HUES6 (cell line): ENCODE results near the gene VARS2.
"Not testable (repeated sequence)": the region's sequence is repeated elsewhere in the genome, so short reads cannot be mapped to it uniquely, and the experiment has no call there.

Experiments used
- H3K27ac ChIP-seq: 2 replicates; pipeline ENCODE4 v1.7.0; 2013; ENCODE audit warnings: low read depth, mild to moderate bottlenecking, low read length, inconsistent platforms
- H3K27me3 ChIP-seq: 2 replicates; pipeline ENCODE4 v1.6.1; 2013; ENCODE audit warnings: low read length; ENCODE audit not compliant: control insufficient read depth, insufficient read depth
- H3K36me3 ChIP-seq: 2 replicates; pipeline ENCODE4 v1.6.1; 2013; ENCODE audit warnings: low read length; ENCODE audit not compliant: control insufficient read depth, insufficient read depth
- H3K4me1 ChIP-seq: 2 replicates; pipeline ENCODE4 v1.6.1; 2013; ENCODE audit warnings: low read length; ENCODE audit not compliant: control insufficient read depth, insufficient read depth
- H3K4me3 ChIP-seq: 2 replicates; pipeline ENCODE4 v1.5.1; 2013; ENCODE audit warnings: low read depth, low read length
- H3K9ac ChIP-seq: one replicate; pipeline ENCODE4 v1.6.1; 2013; ENCODE audit warnings: mild to moderate bottlenecking, low read length
- H3K9me3 ChIP-seq: 2 replicates; pipeline ENCODE4 v1.6.1; 2013; ENCODE audit warnings: low read depth, low read length; ENCODE audit not compliant: control insufficient read depth, insufficient read depth

Gene VARS2

GRCh38 chr6:30902709-30903108 lies 11.3 kb upstream of the VARS2 start:
- H3K27ac ChIP-seq: no peak overlapping the region
- no peak overlapping the region for H3K9ac ChIP-seq
- no peaks in the 10 kb centered on the region for H3K9me3 ChIP-seq
- H3K4me3 ChIP-seq: no peak overlapping the region
- H3K36me3 ChIP-seq: peaks cover 26% of the 10 kb centered on the region
- H3K4me1 ChIP-seq: no peaks in the 10 kb centered on the region
- no peaks in the 10 kb centered on the region for H3K27me3 ChIP-seq

GRCh38 chr6:30903236-30903635 lies 10.8 kb upstream of the VARS2 start:
- Histone ChIP-seq H3K9me3 (no peaks in the 10 kb centered on the region), H3K4me1 (no peaks in the 10 kb centered on the region), H3K9ac (no peak overlapping the region), H3K27me3 (no peaks in the 10 kb centered on the region), H3K36me3 (peaks cover 20% of the 10 kb centered on the region), H3K4me3 (no peak overlapping the region), H3K27ac (no peak overlapping the region)

GRCh38 chr6:30907290-30907757 lies 6.7 kb upstream of the VARS2 start:
- H3K27me3 ChIP-seq, H3K27ac ChIP-seq, H3K4me1 ChIP-seq, H3K9me3 ChIP-seq: not testable (repeated sequence)
- Histone ChIP-seq H3K4me3 (peak overlapping the region; percentile 97), H3K36me3 (peaks cover 26% of the 10 kb centered on the region), H3K9ac (peak overlapping the region; percentile 46)

- Histone ChIP-seq H3K36me3 (peaks cover 29% of the 10 kb centered on the region), H3K27me3 (no peaks in the 10 kb centered on the region), H3K4me3 (peak within 1 kb of the TSS; percentile 97), H3K27ac (peak within 1 kb of the TSS; percentile 72; the same call in 1 of the 2 replicates), H3K4me1 (no peaks in the 10 kb centered on the region; the same call in 1 of the 2 replicates), H3K9ac (peak within 1 kb of the TSS; percentile 95), H3K9me3 (no peaks in the 10 kb centered on the region)
Measured at GRCh38 chr6:30907758-30908591, 6.1 kb upstream of the VARS2 start, which contains the start of gene GTF2H4. GTF2H4 (plus strand) TSS chr6:30908207.

- H3K27me3 ChIP-seq: no peaks in the 10 kb centered on the region
- H3K27ac ChIP-seq: no peak overlapping the region
- peak overlapping the region; percentile 95 for H3K9ac ChIP-seq
- peaks cover 31% of the 10 kb centered on the region for H3K36me3 ChIP-seq
- H3K4me1 ChIP-seq: peaks cover 6% of the 10 kb centered on the region; the same call in 1 of the 2 replicates
- H3K4me3 ChIP-seq: peak overlapping the region; percentile 97
- H3K9me3 ChIP-seq: no peaks in the 10 kb centered on the region
Measured at GRCh38 chr6:30908700-30909099, 5.3 kb upstream of the VARS2 start.

GRCh38 chr6:30910473-30910872 lies 3.6 kb upstream of the VARS2 start:
- Histone ChIP-seq H3K4me1 (peaks cover 18% of the 10 kb centered on the region), H3K36me3 (peaks cover 31% of the 10 kb centered on the region)
- H3K9ac ChIP-seq, H3K9me3 ChIP-seq, H3K4me3 ChIP-seq, H3K27me3 ChIP-seq, H3K27ac ChIP-seq: not testable (repeated sequence)

GRCh38 chr6:30912746-30913520 lies 1.1 kb upstream of the VARS2 start:
- H3K9ac ChIP-seq: no peak overlapping the region
- H3K27me3 ChIP-seq: no peaks in the 10 kb centered on the region
- H3K4me1 ChIP-seq: peaks cover 21% of the 10 kb centered on the region
- peak overlapping the region; percentile 65; the same call in 1 of the 2 replicates for H3K4me3 ChIP-seq
- H3K27ac ChIP-seq: no peak overlapping the region
- peaks cover 49% of the 10 kb centered on the region for H3K36me3 ChIP-seq
- H3K9me3 ChIP-seq: no peaks in the 10 kb centered on the region

- Histone ChIP-seq H3K9me3 (no peaks in the 10 kb centered on the region), H3K9ac (peak overlapping the region; percentile 2), H3K4me1 (peaks cover 21% of the 10 kb centered on the region), H3K27ac (peak overlapping the region; percentile 33; the same call in 1 of the 2 replicates), H3K27me3 (no peaks in the 10 kb centered on the region), H3K36me3 (peaks cover 52% of the 10 kb centered on the region), H3K4me3 (peak overlapping the region; percentile 65)
Measured at GRCh38 chr6:30913721-30914075, 340 bp upstream of the VARS2 start.

GRCh38 chr6:30914854-30915590 lies 984 bp downstream of the VARS2 start:
- Histone ChIP-seq H3K4me1 (peaks cover 21% of the 10 kb centered on the region), H3K9me3 (no peaks in the 10 kb centered on the region), H3K27me3 (no peaks in the 10 kb centered on the region), H3K27ac (0 out of 2 replicates have a peak overlapping the region, but pooled peaks have one; percentile 43), H3K4me3 (peak overlapping the region; percentile 65), H3K36me3 (peaks cover 56% of the 10 kb centered on the region), H3K9ac (peak overlapping the region; percentile 63)

GRCh38 chr6:30915591-30915946 lies 1.5 kb downstream of the VARS2 start:
- H3K36me3 ChIP-seq: peaks cover 56% of the 10 kb centered on the region
- H3K9ac ChIP-seq: no peak overlapping the region
- no peaks in the 10 kb centered on the region for H3K9me3 ChIP-seq
- H3K27me3 ChIP-seq: no peaks in the 10 kb centered on the region
- H3K4me1 ChIP-seq: peaks cover 21% of the 10 kb centered on the region
- H3K27ac ChIP-seq: no peak overlapping the region
- H3K4me3 ChIP-seq: no peak overlapping the region
